Measurements from ENCODE around the gene ECT2L.

The ECT2L gene

GRCh38 chr6:138805016-138805765 lies 9.3 kb downstream of the ECT2L start:
- DNase-seq (ENCODE audit: low read depth) = peak; percentile 10

- no peak for DNase-seq (ENCODE audit: low read depth)
Measured at GRCh38 chr6:138806889-138807288, 11.0 kb downstream of the ECT2L start.

- DNase-seq (ENCODE audit: low read depth) = no peak
Measured at GRCh38 chr6:138809677-138810076, 13.8 kb downstream of the ECT2L start.

GRCh38 chr6:138811866-138812265 lies 16.0 kb downstream of the ECT2L start:
- no peak for DNase-seq (ENCODE audit: low read depth)

GRCh38 chr6:138814179-138814834 lies 18.4 kb downstream of the ECT2L start:
- DNase-seq (ENCODE audit: low read depth) = no peak

- no peak for DNase-seq (ENCODE audit: low read depth)
Measured at GRCh38 chr6:138815221-138815620, 19.3 kb downstream of the ECT2L start.

GRCh38 chr6:138815797-138816528 lies 20.1 kb downstream of the ECT2L start:
- peak; percentile 20 for DNase-seq (ENCODE audit: low read depth)

- peak; percentile 56 for DNase-seq (ENCODE audit: low read depth)
Measured at GRCh38 chr6:138817799-138818198, 21.9 kb downstream of the ECT2L start.

- no peak for DNase-seq (ENCODE audit: low read depth)
Measured at GRCh38 chr6:138818496-138819194, 22.8 kb downstream of the ECT2L start.

GRCh38 chr6:138821519-138821918 lies 25.6 kb downstream of the ECT2L start:
- no peak for DNase-seq (ENCODE audit: low read depth)

- no peak for DNase-seq (ENCODE audit: low read depth)
Measured at GRCh38 chr6:138824482-138825144, 28.7 kb downstream of the ECT2L start.

GRCh38 chr6:138830248-138830647 lies 34.4 kb downstream of the ECT2L start:
- no peak for DNase-seq (ENCODE audit: low read depth)

GRCh38 chr6:138832182-138832581 lies 36.3 kb downstream of the ECT2L start:
- no peak for DNase-seq (ENCODE audit: low read depth)

- no peak for DNase-seq (ENCODE audit: low read depth)
Measured at GRCh38 chr6:138833816-138834539, 38.1 kb downstream of the ECT2L start.

GRCh38 chr6:138837246-138837645 lies 41.4 kb downstream of the ECT2L start:
- no peak for DNase-seq (ENCODE audit: low read depth)

- DNase-seq (ENCODE audit: low read depth) = peak; percentile 57
Measured at GRCh38 chr6:138844192-138844591, 48.3 kb downstream of the ECT2L start.

- no peak for DNase-seq (ENCODE audit: low read depth)
Measured at GRCh38 chr6:138847884-138848283, 52.0 kb downstream of the ECT2L start.

GRCh38 chr6:138848461-138848860 lies 52.6 kb downstream of the ECT2L start:
- no peak for DNase-seq (ENCODE audit: low read depth)

- DNase-seq (ENCODE audit: low read depth) = no peak
Measured at GRCh38 chr6:138849791-138850190, 53.9 kb downstream of the ECT2L start.

GRCh38 chr6:138856654-138857053 lies 60.8 kb downstream of the ECT2L start:
- no peak for DNase-seq (ENCODE audit: low read depth)

- DNase-seq (ENCODE audit: low read depth) = no peak
Measured at GRCh38 chr6:138857775-138858174, 61.9 kb downstream of the ECT2L start.

All from GM04503 (cell line).